Liver (tissue), 3 donors: ENCODE data around the gene USP5.

Experiments used
- RAD21 ChIP-seq, 2 donors: IDR thresholded peaks; 2 replicates each; pipeline ENCODE4 v1.6.1; 2016; ENCODE audit warnings: antibody characterized with exemption in 2 of 2, mild to moderate bottlenecking in 2 of 2
- TF ChIP-seq, protein P1 (sequence below): fragments of 150-350 bp; IDR thresholded peaks from 2 replicates; pipeline ENCODE4 v1.5.1; 2017; ENCODE audit warnings: improper control_type of control experiment, low read depth, low read length; ENCODE audit not compliant: missing input control
- donor health status: healthy.
- donor health status: healthy.

DNA sequence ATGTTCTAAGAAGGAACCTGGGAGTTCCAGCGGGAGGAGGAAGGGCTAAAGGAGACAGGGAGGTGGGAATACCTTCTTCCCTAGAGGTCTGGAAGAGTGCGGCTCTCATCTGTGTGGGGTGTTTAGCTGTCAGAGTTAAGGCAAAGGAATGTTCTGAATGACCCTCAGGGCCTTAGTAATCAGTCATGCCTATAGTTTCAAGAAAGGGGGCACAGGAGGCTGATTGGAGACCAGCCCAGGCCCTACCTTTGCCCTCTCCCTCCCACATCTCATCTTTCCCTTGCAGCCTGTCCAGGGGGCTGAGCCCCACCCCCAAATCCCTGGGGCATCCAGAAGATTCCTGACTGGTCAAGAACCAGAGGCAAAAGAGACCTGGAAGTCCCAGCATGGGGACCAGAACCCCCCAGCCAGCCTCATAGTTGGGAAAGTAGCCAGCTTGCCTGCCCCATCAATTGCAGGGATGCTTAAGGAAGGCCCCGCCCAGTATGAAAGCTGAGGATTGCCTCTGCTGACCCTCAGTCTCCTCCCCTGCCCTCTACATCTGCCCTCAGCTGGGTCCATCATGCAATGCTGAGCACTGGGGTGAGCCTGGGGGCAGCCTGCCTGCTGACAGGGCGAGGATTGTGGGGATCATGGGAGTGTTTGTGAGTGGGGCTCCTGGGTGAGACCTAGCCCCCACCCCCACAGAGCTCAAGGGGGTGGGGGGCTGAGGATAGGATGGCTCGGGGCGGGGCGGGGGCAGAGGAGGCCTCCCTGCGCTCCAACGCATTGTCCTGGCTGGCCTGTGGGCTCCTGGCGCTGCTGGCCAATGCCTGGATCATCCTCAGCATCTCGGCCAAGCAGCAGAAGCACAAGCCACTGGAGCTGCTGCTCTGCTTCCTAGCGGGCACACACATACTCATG, 28.5 kb upstream of the USP5 start:
- TF ChIP-seq, protein P1, sequence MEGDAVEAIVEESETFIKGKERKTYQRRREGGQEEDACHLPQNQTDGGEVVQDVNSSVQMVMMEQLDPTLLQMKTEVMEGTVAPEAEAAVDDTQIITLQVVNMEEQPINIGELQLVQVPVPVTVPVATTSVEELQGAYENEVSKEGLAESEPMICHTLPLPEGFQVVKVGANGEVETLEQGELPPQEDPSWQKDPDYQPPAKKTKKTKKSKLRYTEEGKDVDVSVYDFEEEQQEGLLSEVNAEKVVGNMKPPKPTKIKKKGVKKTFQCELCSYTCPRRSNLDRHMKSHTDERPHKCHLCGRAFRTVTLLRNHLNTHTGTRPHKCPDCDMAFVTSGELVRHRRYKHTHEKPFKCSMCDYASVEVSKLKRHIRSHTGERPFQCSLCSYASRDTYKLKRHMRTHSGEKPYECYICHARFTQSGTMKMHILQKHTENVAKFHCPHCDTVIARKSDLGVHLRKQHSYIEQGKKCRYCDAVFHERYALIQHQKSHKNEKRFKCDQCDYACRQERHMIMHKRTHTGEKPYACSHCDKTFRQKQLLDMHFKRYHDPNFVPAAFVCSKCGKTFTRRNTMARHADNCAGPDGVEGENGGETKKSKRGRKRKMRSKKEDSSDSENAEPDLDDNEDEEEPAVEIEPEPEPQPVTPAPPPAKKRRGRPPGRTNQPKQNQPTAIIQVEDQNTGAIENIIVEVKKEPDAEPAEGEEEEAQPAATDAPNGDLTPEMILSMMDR = no peak
- TF ChIP-seq RAD21 (IDR thresholded peaks at IDR 0.05) = no peak
